Kidney epithelial cell (primary cell): ENCODE results near the gene DOK7. TPM values are rescaled to one million over a fixed set of nuclear protein-coding genes. Genes with fewer than 3 reads are reported as not detected.
A peak's percentile ranks its signal among the peaks of the same experiment; 100 is the strongest.

Experiments used
- DNase-seq: peaks from one replicate; pipeline ENCODE4 v3.0.0-alpha.2; 2010; ENCODE audit warnings: low read depth
- H3K27me3 ChIP-seq: 2 replicates; pipeline ENCODE4 v1.6.0; 2011; ENCODE audit warnings: low read length; ENCODE audit not compliant: control insufficient read depth, insufficient read depth
- H3K36me3 ChIP-seq: 2 replicates; pipeline ENCODE4 v1.5.1; 2011; ENCODE audit warnings: low read length; ENCODE audit not compliant: control insufficient read depth, insufficient read depth
- H3K4me3 ChIP-seq: 2 replicates; pipeline ENCODE4 v1.5.1; 2011; ENCODE audit warnings: low read depth, mild to moderate bottlenecking, control low read depth, low read length
- CTCF ChIP-seq: IDR thresholded peaks from 2 replicates; pipeline ENCODE4 v1.5.1; 2011; ENCODE audit warnings: mild to moderate bottlenecking, moderate library complexity, low read length, control low read depth, inconsistent platforms; ENCODE audit not compliant: insufficient read depth, poor library complexity, severe bottlenecking
- total RNA-seq: library from RNA; depleted of rRNA; stranded (reverse); fragments of >200 nt; gene quantifications from 2 replicates; pipeline ENCODE4 v1.2.3, GENCODE V29; 2015

The DOK7 gene
- total RNA-seq, 1 donor from 2014 or later = 6.9 TPM

GRCh38 chr4:3530051-3530450 lies 66.9 kb downstream of the DOK7 start:
- no peak overlapping the region for H3K4me3 ChIP-seq
- H3K36me3 ChIP-seq = peaks cover 2% of the 10 kb centered on the region

GRCh38 chr4:3530663-3531254 lies 67.7 kb downstream of the DOK7 start:
- Histone ChIP-seq H3K36me3 (peaks cover 1% of the 10 kb centered on the region), H3K27me3 (no peaks in the 10 kb centered on the region), H3K4me3 (peak overlapping the region; percentile 78)
- TF ChIP-seq CTCF = no peak
- DNase-seq = no peak

More at GRCh38 chr4:3530051-3530450, 66.9 kb downstream of the DOK7 start:
- H3K27me3 ChIP-seq = no peaks in the 10 kb centered on the region
- no peak for DNase-seq
- TF ChIP-seq CTCF = no peak

- TF ChIP-seq CTCF = no peak
- Histone ChIP-seq H3K4me3 (peak overlapping the region; percentile 78), H3K27me3 (no peaks in the 10 kb centered on the region), H3K36me3 (peaks cover 1% of the 10 kb centered on the region)
- no peak for DNase-seq
These were observed 68.3 kb downstream of the DOK7 start for GRCh38 chr4:3531318-3531878.

- Histone ChIP-seq H3K27me3 (no peaks in the 10 kb centered on the region), H3K4me3 (peak within 1 kb of the TSS; percentile 78), H3K36me3 (peaks cover 1% of the 10 kb centered on the region)
- peak; percentile 55 for DNase-seq
- TF ChIP-seq CTCF = no peak
These were observed 69.0 kb downstream of the DOK7 start, which contains the start of gene LRPAP1 for GRCh38 chr4:3531879-3532750. TSS of gene LRPAP1 (minus strand) at chr4:3532422. CDS start at chr4:3532412, 10 bp downstream.

GRCh38 chr4:3532751-3533422 lies 69.8 kb downstream of the DOK7 start:
- DNase-seq = no peak
- H3K27me3 ChIP-seq = no peaks in the 10 kb centered on the region
- no peak for TF ChIP-seq CTCF
- peak overlapping the region; percentile 34 for H3K4me3 ChIP-seq
- H3K36me3 ChIP-seq = peaks cover 1% of the 10 kb centered on the region
